Effector CD8-positive, alpha-beta T cell (primary cell): Measurements from ENCODE around the gene BRME1.
"Not testable (repeated sequence)": the region's sequence is repeated elsewhere in the genome, so short reads cannot be mapped to it uniquely, and the experiment has no call there.

Experiments
- DNase-seq: peaks from one replicate; lab custom pipeline; 2025; lab: John Stamatoyannopoulos, UW

Gene BRME1

GRCh38 chr19:13926715-13927114 is 20.8 kb upstream of the BRME1 start:
- no peak for DNase-seq

- no peak for DNase-seq
These were observed 20.1 kb upstream of the BRME1 start for GRCh38 chr19:13926010-13926409.

DNA sequence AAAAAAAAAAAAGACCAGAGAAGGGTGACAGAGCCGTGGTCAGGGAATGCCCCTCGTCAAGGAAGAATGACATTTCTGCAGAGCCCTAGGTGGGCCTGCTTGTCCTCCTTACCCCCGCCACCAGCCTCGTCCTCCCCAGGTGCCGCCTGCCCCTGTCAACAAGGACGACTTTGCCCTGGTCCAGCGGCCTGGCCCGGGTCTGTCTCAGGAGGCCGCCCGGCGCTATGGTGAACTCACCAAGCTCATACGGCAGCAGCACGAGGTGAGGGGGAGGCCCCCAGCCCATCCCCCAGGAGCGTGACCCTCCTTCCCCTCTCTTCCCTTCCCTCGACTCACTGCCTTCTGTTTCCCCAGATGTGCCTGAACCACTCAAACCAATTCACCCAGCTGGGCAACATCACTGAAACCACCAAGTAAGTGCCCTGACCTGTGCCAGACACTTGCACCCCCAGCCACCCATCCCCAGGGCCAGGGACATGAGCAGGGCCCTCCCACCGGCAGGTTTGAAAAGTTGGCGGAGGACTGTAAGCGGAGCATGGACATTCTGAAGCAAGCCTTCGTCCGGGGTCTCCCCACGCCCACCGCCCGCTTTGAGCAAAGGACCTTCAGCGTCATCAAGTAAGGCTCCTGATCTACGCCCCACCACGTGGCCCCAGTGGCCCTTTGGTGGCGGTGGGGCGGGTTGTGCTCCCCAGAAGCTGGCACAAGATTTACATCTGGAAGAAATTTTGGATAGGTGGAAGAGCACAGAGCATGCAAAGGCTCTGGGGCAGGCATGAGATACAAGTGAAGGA is 17.5 kb upstream of the BRME1 start:
- DNase-seq = no peak

DNA sequence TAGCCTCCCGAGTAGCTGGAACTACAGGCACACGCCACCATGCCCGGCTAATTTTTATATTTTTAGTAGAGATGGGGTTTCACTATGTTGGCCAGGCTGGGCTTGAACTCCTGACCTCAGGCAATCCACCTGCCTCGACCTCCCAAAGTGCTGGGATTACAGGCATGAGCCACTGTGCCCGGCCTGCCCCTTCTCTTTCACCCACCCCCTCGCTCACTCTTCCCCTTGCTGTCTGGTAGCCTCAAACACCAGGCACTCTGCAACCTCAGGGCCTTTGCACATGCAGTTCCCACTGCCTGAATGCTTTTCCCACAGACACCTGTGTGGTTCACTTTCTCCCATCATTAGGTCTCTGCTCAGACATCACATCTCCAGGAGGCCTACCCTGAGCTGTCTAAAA is 16.2 kb upstream of the BRME1 start:
- DNase-seq = not testable (repeated sequence)

DNA sequence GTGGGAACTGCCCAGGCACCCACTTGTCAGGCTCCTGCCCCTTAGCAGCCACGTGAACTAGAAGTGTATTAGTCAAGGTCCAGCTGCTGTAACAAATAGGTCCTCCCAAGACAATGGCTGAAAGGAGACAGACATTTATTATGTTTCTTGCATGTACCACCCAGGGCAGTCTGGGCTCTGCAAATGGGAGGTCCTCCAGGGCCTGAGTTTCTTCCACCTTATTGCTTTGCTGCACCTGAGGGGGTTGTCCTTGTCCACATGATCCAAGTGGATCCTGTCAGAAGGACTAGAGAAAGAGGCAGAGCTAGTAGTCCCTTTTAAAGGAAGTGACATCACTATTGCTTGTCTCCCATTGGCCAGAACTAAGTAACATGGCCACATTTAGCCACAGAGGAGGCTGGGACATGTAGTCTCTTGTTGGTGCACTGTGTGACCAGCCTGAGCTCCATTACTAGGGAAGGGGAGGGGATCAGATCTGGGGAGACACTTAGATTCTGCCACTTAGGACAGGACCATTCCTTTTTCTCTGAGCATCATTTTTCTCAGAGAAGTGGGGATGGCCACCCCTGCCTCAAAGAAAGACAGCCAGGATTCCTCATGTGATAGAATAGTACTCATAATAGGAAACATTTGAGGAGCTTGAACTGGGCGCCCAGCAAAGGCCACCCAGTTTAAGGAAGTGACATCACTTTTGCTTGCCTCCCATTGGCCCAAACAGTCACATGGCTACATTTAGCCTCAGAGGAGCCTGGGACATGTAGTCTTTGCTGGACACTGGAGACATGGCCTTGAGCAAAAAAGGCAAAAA is 15.2 kb upstream of the BRME1 start:
- DNase-seq = no peak

GRCh38 chr19:13920524-13920923 is 14.6 kb upstream of the BRME1 start:
- DNase-seq = no peak

- no peak for DNase-seq
These were observed 13.0 kb upstream of the BRME1 start for GRCh38 chr19:13918726-13919411.

- no peak for DNase-seq
These were observed 12.0 kb upstream of the BRME1 start for GRCh38 chr19:13917888-13918406.

DNA sequence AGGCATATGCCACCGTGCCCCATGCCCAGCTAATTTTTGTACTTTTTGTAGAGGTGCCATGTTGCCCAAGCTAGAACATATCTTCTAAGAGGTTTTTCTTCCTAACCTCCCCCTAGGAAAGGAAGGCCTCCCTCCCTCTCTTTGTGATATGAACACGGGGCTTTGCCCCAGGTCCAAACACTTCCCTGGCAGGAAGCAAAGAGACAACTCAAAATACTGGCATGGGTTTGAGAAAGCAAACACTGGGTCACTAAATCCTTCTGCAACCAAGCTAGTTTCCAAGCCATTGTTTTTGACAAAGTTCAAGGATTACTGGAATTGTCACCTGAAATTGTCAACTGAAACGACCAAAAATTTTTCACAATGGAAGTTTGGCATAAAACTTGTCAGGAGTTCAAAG is 8.9 kb upstream of the BRME1 start:
- no peak for DNase-seq

DNA sequence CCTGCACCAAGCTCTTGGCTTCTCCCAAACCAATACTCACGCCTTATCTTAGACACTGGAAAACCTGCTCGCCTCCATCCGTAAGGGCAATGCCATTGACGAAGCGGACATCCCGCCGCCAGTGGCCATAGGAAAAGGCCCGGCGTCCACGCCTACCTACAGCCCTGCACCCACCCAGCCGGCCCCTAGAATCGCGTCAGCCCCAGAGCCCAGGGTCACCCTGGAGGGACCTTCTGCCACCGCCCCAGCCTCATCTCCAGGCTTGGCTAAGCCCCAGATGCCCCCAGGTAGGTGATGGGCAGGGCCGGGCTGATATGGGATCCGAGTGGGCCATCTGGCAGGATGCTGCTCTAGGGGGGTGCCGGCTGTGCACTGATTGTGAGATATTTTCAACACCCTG is 7.4 kb upstream of the BRME1 start:
- no peak for DNase-seq

GRCh38 chr19:13909430-13909829 is 3.5 kb upstream of the BRME1 start:
- no peak for DNase-seq

GRCh38 chr19:13908674-13909073 is 2.8 kb upstream of the BRME1 start:
- no peak for DNase-seq

DNA sequence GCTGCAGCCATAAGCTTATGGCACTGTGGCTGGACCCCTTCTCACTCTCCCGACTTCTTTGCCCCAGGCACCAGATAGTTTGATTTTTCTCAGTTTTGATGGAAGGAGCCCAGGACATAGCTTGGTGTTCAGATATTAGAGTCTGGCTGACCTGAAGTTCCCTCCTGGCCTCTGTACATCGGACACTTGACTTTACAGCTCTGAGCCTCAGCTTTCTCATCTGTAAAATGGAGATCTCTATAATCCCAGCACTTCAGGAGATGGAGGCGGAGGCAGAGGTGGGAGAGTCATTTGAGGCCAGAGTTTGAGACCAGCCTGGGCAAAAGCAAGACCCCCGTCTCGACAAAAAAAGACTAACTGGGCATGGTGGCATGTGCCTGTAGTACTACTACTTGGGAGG is 993 bp upstream of the BRME1 start:
- DNase-seq = no peak

GRCh38 chr19:13906521-13906904 is 596 bp upstream of the BRME1 start:
- peak; percentile 29 for DNase-seq

- DNase-seq = no peak
These were observed 2.8 kb downstream of the BRME1 start for GRCh38 chr19:13902993-13903555.

GRCh38 chr19:13899912-13900584 is 5.9 kb downstream of the BRME1 start:
- no peak for DNase-seq

DNA sequence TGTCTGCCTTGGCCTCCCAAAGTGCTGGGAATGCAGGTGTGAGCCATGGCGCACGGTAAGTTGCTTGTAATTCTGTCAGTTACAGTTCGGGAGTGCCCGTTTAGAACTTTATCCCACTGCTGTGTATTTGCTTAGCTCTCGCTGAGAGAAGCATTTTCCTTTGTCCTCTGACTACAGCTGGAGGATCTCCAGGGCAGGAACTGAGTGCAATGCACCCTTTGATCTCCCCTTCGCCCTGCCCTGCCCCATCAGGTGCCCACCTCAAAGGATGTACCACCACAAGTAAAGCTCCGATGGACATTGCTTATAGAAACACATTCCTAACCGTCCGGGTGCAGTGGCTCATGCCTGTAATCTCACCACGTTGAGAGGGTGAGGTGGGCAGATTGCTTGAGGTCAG is 6.5 kb downstream of the BRME1 start:
- no peak for DNase-seq

GRCh38 chr19:13896227-13896626 is 9.7 kb downstream of the BRME1 start:
- DNase-seq = no peak

- DNase-seq = no peak
These were observed 11.4 kb downstream of the BRME1 start for GRCh38 chr19:13894552-13894951.

DNA sequence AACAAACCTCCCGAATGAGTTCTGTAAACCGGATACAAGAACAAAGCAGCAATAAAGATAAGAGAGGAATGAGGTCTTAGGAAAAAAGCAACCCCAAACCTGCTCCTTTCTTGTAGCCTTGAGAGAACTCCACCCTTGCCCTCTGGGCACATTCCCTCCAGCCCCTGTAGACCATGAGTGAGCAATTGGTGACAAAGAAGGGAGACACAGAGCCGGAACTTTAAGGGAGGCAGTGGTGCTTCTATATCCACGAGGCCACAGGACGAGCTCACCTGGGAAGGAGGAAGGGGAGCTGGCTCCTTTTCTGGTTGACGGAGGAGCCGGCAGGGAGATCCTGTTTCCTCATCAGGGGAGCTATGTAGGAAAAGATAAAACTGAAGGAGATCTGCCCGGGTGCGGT is 13.0 kb downstream of the BRME1 start:
- DNase-seq = no peak

DNA sequence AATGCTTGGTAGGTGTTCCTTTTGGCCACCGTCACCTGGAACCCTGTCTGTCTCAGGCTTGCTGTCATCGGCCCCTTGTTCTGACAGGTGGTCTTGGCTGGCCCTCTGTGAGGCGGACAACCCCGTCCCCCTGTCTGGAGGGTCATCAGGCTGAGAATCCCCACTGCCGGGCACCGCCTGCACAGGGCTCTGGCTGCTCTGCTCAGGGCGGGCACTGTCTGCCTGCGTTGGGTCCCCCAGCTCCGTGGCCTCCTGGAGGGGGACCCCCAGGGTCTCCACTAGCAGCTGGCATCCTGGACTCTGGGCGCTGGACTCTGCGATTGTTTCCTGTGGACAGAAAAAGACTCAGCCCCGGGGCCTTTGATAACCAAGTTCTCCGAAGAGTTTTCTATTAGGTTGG is 15.8 kb downstream of the BRME1 start:
- no peak for DNase-seq

GRCh38 chr19:13888281-13888680 is 17.6 kb downstream of the BRME1 start:
- DNase-seq = no peak
